HG02970 (cell line): Measurements from ENCODE around the gene SLC8A3.

Experiments
- ATAC-seq: cut with Tn5 transposase; IDR thresholded peaks from one replicate; pipeline ENCODE4 v1.9.1; 2021; ENCODE audit warnings: mild to moderate bottlenecking, moderate library complexity, moderate number of reproducible peaks; ENCODE audit not compliant: unreplicated experiment, low FRiP score

Gene SLC8A3

GRCh38 chr14:70004791-70005190 lies 184.0 kb downstream of the SLC8A3 start:
- ATAC-seq, result no peak

GRCh38 chr14:70002589-70003346 lies 186.0 kb downstream of the SLC8A3 start:
- no peak for ATAC-seq

- no peak for ATAC-seq
Measured at GRCh38 chr14:70000601-70001000, 188.2 kb downstream of the SLC8A3 start.

GRCh38 chr14:69999261-69999674 lies 189.5 kb downstream of the SLC8A3 start:
- no peak for ATAC-seq

- ATAC-seq, result no peak
Measured at GRCh38 chr14:69997849-69998248, 190.9 kb downstream of the SLC8A3 start.

GRCh38 chr14:69996216-69996615 lies 192.5 kb downstream of the SLC8A3 start:
- no peak for ATAC-seq
